GM19193 (cell line): ENCODE measurements around the gene KIAA1549.

Experiments
- POLR2A ChIP-seq: IDR thresholded peaks from 4 replicates; pipeline ENCODE4 v1.6.1; 2011; ENCODE audit not compliant: insufficient read depth, insufficient read length; ENCODE audit errors: extremely low read depth

Gene KIAA1549

DNA sequence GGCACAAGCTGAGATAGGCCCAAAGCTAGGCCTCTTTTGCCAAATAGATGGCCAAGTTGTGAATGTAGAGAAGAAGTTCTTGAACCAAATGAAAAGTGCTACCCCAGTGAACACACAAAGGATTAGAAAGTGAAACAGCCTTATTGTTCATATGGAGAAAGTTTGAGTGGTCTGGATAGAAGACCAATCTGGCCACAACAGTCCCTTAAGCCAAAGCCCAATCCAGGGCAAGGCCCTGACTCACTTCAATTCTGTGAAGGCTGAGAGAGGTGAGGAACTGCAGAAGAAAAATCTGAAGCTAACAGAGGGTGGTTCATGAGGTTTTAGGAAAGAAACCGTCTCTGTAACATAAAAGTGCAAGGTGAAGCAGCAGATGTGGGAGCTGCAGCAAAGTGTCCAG, 164.5 kb downstream of the KIAA1549 start:
- no peak for TF ChIP-seq POLR2A

DNA sequence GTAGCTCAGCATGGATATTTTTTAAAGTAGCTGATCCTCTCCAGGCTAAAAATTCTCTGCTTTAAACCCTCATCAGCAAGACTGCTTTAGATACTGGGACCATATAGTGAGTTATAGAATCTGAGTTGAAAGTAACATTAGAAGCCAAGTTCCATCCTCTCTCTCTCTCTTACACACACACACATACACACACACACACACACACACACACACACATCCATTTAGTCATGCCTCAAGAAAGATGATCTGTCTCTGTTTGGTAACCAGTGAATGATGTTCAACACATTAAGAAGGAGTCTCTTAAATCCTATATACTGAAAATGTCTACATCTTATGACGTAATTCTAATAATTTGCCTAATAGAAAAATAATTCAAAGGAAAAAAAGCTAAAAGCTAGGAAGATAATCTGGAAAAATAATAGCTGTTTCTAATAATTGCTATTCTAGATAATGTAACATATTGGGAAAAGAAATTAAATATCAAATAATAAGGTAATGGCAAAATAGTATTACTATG, 166.3 kb downstream of the KIAA1549 start:
- TF ChIP-seq POLR2A = no peak

DNA sequence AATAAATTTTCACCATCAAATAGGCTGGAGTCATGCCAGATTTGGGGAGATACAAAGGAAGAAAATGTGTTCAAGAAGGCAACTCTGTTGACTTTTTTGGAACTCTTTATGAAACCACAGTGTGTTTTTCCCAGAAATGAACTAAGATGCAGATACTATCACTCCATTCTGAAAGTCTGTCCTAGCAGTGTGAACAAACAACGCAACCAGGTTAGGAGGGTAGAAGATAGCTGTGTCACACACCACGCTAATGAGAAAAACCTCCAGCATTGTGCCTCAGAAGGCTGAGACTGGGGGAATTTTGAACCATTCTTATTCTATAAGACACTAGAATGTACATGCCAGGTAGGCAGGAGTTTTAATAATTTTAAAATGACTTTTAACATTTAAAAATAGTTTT, 167.2 kb downstream of the KIAA1549 start:
- no peak for TF ChIP-seq POLR2A

DNA sequence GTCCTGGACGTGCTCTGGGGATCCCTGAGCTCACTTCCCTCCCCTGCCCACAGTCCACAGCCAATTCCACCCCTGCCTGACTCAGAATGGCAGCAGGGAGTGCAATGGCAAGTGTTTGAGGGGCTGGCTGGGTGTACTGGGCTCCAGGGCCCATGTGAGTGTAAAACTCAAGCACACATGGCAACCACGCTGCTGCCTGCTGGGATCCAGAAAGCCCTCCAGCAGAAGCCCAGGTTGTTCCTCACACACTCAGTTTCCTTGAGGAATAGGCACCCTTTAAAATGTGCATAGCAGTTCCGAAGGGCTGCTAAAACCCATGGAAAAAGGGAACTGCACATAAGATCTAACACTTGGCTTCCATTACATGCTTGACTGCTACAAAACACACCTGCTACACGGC, 171.8 kb downstream of the KIAA1549 start:
- no peak for TF ChIP-seq POLR2A

DNA sequence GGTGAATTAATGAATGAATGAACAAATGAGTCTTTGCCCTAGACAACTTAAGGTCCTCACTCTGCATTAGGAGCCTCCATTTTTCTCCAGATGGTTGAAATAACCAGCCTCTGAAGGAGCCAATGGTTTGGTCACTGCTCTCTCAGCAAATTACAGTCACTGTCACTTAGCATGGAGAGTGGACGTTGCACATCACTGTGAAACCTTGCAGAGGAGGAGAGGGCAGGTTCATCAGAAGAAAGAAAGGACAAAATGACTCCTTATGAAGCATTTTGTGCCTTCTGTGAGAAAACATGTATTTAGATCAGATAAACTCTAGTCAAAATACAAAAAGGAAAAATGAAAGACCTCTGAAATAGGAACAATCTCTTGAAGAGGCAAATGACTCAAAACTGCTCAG, 176.6 kb downstream of the KIAA1549 start:
- TF ChIP-seq POLR2A = no peak

DNA sequence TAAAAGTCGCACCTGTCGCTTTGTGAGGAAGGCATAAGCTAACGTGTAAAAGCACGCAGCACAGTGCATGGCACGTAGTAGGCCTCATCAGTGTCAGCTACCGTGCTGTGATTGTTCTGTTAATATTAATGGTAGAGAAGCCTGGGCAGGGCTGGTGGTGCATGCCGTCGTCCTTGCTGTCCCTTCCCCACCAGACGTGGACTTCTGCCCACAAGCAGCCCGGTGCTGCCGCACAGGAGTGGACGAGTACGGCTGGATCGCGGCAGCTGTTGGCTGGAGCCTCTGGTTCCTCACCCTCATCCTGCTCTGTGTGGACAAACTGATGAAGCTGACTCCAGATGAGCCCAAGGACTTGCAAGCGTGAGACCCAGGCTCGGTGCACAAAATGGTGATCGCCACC, 178.5 kb downstream of the KIAA1549 start:
- no peak for TF ChIP-seq POLR2A

DNA sequence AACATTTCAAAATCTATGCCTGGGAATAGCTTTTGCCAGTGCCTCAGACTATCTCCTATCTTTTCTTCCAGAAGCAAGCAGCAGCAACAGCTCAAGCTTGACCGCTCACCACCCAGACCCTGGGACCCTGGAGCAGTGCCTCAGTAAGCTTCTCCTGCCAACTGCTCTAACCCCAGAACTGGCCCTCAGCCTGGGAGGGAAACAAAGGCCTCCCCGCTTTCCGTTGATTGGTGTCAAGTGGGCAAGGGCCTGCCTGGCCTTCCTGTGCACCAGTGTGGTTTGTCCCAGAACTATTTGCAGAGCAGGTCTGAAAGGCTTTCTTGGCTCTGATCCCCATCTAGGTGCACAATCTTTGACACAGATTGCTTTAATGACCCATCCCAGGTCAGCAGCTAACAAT, 179.9 kb downstream of the KIAA1549 start:
- TF ChIP-seq POLR2A = no peak

DNA sequence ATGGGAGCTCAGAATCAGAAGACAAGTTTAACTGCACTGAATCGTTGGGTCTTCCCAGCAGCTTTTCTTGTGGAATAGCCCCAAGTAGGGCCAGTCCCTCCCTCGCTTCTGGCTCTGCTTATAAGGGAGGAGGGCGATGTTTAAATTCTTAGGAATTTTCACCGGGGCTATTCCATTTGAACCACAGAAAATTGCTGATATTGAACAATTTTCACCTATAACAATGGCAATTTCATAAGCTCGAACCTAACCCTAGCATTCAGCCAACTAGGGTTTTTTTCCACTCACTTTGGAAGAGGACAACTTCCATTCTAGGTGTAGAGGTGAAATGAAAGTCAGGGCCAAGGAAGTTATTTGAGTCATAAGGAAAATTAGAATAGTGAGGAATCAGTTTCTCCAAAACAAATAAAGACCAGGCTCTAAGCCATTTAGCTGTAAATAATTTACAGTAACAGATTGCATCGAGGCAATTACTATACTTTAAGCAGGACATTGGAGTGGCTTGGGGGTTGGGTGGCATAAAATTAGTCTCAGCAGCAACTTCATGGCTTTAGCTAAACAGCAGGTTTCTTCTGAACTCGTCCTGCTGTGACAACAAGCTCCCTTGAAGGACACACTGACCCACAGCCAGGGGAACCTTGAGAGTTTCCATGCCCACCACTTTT, 181.7 kb downstream of the KIAA1549 start:
- no peak for TF ChIP-seq POLR2A

DNA sequence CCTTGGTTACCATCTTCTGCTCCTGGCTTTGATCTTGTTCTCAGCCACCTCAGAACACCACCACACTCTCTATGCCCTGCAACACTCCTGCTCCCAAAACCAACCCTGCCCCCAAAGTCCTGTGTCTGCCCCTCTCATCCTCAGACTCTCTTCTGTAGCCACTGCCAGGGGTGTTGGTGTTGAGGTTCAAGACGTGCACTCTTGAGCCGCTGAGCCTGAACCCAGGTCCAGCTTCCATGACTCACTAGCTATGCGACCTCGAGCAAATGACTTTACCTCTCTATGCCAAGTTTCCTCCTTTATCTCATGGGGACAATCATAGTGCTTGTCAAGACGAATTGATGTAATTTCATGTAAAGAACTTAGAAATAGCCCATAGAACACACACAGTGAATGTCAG, 182.4 kb downstream of the KIAA1549 start:
- TF ChIP-seq POLR2A = no peak

DNA sequence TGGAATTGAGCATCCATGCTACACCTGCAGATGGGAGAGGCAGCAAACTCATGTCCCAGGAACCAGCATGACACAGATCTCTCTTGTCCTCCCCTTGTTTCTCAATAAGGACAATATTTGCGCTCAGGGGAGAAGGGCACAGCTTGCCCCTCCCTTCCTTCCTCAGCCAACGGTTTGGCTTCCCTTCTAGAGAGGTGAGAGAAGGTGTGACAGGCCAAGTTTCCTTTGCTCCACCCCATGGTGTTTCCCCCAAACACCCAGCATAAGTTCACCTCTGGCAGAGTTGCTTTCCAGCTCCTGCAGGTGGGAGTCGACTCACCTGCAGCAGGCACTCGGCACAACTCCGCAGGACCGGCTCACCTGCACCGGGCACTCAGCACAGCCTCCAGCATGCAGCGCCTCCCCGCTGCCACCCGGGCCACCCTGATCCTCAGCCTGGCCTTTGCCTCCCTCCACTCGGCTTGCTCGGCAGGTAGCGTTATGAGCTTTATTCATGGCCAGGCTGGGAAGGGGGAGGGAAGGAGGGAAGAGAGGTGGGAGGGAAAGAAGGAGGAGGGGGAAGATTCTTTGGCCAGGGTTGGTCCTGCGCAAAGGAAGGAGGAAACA, 183.4 kb downstream of the KIAA1549 start, which contains the start of the genes ATP6V0A4 and TMEM213:
Gene ATP6V0A4, minus strand, starts transcription at position 482 of the 606 bp plus-strand sequence. CDS start 26,949 bp downstream, outside the sequence.
Gene TMEM213, plus strand, starts transcription at position 280 of the 606 bp plus-strand sequence. Its CDS starts 111 bp downstream, at position 391.
- TF ChIP-seq POLR2A = no peak

DNA sequence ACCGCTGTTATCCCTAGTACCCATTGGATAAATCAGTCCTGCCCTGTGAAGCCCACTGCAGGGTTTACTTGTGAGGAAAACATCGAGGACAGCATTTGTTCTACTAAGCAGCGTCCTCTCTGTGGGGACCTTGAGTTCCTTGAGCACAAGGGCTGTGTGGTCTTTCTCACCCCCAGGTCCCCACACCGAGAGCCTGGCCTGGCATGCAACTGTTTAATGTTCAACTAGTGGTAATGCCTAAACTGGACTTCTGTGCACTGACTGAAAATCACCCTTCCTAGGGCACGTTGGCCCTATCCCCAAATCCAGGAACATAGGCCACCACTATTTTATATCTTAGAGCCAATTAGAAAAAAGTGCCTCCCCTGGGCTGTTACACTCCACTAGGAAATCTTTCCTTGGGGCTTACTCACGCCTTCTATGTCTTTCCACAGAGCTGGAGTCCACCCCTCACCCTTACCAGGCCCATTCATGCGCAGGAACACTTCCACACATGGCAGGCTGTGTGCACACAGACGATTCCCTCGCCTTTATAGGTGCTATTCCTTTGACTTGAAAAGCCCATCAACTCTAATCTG, 185.1 kb downstream of the KIAA1549 start:
- TF ChIP-seq POLR2A = no peak

DNA sequence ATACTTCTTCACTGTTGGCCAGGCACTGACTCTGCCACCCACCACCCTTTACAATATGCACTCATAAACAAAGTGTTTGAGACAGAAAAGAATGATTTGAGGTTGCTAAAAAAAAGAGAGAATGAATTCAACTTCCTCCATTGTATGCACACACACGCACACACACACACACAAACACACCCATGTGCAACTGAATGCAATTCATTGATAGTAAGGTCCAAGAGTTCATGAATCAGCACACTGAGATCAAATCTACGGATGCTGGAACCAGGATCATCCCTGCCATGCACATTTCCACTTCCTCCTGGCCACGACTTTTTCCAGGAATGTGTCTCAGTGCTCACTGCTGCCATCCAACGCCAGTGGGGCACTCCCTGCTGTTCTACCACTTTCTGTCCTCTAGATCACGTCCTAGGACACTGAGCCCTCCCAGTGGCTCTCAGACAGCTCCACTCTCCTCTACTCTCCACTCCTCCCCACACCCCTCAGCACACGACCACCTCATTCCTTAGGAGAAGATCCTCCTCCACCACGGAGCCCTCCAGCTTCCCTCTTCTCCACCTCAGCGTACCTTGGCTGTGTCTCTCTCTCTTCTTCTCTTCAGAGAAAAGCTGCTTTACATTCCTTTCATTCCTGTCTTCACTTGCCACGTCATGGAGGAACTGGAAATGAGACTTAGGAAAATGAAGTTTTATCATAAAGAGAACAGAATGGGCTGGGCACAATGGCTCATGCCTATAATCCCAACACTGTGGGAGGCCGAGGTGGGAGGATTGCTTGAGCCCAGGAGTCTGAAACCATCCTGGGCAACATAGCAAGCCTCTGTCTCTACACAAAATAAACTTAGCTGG, 195.4 kb downstream of the KIAA1549 start:
- TF ChIP-seq POLR2A = no peak

DNA sequence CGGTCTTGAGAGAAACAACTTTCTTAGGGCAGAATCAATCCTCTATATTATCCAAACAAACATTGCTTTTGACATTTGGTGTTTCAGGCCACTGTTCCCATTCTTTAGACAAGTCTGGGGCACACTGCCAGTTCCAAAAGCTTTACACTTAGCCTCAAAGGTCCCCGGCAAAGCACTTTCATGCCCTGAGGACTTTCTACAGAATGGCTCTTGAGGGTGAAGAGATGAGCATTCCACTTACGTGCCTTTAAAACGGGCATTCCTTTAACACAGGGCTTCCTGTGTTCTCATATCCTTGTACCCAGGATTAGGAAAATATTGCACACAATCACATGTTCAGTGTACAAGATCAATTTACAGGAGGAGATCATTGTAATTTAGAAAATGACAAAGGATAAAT, 196.5 kb downstream of the KIAA1549 start:
- TF ChIP-seq POLR2A = no peak
